Iris pigment epithelial cell (primary cell): ENCODE results near the gene ANTXR1.

Source experiments
- DNase-seq: peaks from one replicate; pipeline ENCODE4 v3.0.0-alpha.2; 2011; ENCODE audit warnings: low read depth

The ANTXR1 gene

DNA sequence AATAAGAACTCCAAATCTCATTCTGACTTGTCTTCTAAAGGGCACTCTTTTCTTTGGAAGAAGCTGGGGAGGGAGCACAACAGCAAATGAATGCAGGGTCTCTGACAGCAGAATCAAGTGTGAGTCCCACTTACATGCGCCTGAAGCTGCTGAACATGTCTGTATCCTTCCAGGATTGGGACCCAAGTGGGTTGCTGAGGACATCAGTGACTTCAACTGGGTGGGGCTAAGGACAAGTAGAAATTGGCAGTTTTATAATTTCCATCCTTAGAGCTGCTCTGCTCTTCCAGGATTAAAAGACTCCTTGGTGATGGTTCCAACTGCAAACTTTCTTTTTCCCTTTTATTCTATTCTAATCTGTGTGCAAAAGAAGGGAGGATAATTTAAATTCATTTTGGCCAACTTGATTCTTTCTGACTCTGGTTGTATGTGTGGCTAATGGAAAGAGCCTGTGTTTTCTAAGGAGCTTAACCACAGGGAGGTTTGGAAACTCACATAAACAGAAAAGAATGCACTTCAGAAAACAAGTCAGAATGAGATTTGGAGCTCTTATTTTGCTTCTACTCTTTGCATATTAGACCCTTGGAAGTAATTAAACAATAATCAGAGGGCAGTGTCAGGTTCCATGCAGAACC, 20.6 kb downstream of the ANTXR1 start:
- peak; percentile 65 for DNase-seq

DNA sequence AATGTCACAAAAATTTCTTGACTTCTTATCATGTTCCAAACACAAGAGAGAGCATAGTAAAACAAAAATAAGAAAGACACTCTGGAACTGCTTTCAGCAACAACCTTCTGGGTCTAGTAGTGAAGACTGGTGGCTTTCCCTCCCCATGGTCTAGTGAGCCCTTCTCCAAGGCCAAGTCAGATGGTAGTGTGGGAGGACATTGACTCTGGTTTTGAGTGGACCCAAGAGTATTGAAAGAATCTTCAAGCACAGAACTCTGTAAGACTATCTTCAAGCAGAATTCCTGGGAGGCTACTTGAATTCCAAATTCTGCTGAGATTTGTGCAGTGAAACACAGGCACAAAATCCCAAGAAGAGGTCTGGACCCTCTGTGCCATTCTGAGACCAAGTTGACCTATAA, 21.1 kb downstream of the ANTXR1 start:
- no peak for DNase-seq

DNA sequence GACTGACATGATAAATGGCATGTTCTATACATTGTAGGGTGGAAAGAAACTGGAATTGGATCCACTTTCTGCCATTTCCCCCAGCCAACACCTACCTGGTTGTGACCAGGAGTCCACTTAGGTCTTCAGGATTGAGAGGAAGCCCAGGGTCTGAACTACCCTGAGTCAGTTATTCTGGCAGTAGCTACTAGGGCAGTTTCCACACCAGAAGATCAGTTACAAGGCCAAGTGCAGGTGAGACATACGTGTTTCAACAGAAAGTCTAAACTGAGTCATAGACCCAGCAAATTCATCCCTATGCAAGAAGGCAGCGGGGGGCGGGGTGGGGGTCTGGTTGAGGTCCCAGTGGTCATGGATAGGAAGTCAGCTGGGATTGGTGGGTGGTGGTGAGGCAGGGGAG, 21.9 kb downstream of the ANTXR1 start:
- DNase-seq, result no peak

DNA sequence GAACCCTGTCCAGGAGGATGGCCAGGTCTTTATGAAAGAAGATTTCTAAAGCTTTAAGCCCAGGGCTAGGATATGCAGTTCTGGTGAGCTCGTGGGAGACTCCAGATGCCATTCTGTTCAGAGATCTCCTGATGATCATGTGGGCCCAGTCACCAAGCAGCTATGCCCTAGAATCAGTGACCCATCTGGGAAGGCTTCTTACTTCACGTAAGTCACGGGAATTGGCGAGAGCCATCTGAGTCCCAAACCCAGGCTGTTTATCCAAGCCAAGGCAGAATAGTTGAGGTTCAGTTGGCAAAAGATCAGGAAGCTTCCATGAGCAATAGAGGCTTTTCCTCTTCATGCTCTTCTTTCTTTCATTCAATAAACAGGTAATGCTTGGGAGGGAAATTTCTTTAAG, 23.9 kb downstream of the ANTXR1 start:
- peak; percentile 65 for DNase-seq

DNA sequence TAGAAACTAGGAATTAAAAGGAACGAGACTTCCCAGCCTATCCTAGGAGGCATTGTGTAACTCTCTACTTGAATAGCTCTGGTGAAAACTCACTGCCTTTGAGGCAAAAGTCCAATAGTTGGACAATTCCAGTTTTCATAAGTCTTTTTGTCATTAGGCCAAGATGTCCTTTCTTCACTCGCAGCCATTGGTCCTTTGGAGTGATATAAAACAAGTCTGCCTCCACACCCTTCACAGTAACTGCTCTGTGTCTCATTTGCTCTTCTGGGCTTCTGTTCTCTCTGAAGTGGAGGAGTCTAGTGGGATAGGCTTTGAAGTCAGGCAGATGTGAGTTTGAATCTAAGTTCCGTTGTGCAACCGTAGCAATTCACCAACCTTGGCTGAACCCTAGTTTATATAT, 28.2 kb downstream of the ANTXR1 start:
- DNase-seq, result no peak

DNA sequence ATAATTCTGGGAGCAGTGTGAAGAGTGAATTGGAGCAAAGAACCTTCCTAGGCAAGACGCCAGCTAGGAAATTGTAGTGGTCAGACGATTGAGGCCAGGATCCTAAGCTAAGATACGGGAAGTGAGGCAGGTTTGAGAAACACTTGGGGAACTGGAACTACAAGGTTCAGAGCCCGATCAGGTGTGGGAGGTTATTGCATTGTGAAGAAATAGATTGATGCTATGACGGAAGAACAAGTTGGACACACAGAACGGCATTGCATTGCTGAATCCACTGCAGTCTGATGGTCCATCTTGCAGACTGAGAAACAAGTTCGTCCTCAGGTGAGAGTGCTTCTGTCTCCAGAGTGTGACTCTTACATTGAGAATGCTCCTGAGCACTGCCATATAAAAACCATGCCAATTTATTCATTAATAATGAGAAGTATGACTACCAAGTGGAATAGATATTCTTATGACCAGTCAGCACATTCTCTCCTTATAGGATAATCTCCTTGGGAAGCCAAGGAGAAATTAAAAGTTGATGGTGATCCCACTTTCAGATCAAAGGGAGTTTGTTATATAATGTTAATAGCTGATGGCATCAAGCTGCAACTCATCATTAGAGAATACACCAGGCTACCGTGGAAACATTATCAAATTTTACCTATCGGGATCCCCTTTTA, 30.9 kb downstream of the ANTXR1 start:
- no peak for DNase-seq

DNA sequence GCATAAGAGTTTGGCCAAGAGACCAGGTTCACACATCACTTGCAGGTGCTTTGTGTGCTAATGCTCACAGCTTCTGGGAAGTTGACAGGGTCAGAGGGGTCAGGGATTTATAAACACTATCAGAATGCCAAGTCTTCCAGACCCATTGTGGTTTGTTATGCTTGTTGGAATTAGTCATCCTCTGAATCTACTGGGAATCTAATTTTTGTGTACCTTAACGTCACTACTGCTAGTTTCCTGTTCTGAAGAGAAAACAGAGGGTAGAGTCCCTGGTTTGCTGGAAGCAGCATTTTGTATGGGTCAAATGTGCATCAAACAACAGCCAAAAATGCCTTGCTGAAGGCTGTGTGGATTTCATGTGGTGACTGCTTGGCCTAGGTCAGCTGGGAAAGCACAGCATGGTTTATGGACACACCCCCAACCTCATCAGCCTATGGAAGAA, 33.3 kb downstream of the ANTXR1 start:
- peak; percentile 95 for DNase-seq

DNA sequence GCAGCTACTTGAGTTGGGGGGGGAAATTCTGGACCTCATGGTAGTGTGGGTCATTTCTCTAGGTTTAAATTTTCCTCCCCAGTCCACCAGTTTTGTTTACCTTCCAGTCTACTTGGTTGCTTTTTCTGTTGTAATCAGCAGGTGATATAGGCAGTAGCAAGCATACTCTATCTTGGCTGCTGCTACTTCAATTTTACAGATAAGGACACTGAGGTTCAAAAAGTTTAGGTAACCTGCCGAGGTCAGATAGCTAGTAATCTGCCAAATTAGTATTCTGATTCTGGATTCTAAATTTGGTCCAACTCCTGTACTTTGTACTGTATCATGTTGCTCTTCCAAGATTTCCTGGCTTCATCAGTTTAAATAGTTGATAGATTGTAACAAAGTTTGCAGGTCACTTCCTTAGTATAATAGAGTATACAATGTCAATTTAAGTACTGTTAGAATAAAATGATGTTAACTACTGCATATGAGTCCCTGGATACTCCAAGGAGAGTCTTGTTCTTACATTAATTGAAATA, 34.7 kb downstream of the ANTXR1 start:
- DNase-seq, result no peak

DNA sequence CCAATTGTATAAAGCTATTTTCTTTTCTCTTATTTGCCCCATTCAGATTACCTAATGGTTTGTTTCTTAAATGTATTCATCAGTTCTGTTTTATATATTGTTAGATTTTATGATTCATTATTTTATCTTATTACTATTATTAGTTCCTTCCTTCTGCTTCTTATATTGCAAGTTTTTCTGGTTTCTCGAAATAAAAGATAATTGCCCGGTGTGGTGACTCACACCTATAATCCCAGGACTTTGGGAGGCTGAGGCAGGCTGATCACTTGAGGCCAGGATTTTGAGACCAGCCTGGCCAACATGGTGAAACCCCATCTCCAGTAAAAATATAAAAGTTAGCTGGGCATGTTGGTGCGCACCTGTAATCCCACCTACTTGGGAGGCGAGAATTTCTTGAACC, 37.8 kb downstream of the ANTXR1 start:
- DNase-seq, result no peak

DNA sequence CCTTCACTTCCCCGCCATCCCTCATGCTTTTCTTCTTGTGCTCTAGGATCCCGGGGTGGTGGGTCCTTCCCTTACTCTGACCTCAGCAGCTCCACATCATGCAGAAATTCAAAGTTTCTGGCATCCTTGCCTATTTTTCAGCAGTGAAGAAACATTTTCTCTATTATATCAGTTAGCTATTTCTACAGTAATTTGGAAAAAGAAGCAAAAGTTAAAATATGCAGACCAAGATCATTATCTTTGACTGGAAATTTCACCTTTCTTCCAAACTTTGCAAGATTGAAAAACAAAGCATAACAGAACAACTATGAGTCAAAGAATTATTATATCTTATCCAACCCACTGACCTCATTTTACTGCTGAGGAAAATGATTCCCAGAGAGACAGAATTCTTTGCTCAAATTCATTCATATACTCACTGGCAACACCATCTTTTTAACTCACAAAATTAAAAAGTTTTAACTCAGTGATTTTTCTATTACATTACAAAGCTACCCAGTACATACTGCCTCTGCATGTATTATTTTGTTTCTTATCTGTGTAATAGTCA, 40.5 kb downstream of the ANTXR1 start:
- peak; percentile 34 for DNase-seq

DNA sequence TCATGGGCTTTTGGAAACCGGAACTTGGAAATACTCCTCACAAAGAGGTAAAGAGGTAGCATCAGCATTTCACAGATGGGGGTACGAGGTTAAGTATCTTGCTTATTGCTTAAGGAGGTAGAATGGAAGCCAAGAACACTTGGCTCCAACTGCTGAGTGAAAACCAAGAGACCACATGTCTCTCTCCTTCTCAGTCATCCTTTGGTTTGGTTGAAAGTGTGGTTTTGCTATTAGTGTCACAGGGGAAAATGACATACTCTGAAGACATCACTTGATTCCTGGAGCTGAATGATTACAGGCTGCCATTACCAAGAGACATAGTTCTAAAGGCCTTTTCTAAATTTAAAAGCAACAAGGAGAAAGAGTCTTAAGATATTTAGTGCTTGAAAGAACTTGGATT, 41.5 kb downstream of the ANTXR1 start:
- peak; percentile 42 for DNase-seq

DNA sequence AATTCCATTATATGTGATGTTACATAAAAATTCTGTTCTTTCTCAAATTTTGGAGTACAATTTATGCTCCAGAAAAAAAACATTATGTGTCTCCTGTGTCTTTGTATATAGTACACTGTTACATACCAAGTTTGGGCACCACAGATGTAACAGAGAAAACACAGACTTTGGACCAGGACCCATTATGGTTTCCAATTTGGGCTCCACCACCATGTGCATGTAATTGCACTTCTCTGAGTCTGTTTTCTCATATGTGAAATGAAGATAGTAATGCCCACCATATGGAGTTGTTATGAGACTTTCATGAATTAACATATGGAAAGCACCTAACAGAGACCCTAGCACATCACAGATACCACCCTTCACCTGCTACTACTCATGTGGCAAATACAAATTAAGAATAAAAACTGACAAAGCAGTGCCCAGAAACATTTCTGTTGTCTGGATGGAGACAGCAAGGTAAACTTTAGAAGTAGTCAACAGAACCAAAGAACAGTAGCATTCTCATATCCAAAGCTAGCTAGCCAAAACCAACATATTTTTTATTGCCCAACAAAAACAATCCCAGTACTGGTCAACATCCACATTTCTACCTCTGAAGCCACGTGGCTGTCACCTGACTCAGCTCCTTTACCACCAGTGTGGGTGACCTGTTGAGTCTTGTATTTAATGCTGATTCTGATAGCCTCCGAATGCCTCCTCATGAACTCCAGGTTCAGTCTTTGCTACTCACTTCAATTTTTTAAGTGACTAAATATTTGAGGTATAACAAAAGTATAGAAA, 42.9 kb downstream of the ANTXR1 start:
- no peak for DNase-seq

DNA sequence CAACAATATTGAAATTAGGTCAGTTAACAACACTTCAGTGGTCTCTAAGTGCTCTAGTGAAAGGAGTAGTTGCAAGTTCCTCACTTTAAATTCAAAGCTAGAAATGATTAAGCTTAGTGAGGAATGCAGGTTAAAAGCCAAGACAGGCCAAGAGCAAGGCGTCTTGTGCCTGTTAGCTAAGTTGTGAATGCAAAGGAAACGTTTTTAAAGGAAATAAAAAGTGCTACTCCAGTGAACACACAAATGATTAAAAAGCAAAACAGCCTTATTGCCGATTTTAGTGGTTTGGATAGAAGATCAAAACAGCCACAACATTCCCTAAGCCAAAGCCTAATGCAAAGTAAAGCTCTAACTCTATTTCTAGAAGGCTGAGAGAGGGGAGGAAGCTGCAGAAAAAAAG, 44.7 kb downstream of the ANTXR1 start:
- no peak for DNase-seq

DNA sequence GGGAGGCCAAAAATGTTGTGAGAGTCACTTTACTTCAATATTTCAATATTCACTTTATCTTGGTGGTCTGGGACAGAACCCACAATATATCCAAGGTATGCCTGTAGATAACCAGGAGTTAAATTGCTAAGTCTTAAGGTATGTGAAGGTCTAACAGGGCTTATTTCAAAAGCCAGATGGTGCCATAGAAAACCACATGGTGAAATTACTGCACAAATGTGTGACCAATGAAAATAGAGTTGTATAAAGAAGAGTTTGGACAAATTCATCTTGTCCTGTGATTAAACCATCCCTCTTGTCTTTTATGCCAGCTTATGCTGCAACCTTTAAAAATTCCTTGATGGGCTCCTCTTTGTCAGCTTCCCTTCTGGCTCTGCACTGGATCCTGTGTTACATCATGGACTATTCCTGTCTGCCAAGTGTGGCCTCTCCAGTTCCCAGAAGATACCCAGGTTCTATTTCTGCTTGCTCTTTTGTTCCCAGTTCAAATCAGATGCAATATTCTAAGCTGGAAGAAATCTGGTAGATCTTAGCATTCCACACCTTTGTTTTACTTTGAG, 46.8 kb downstream of the ANTXR1 start:
- DNase-seq, result peak; percentile 53

DNA sequence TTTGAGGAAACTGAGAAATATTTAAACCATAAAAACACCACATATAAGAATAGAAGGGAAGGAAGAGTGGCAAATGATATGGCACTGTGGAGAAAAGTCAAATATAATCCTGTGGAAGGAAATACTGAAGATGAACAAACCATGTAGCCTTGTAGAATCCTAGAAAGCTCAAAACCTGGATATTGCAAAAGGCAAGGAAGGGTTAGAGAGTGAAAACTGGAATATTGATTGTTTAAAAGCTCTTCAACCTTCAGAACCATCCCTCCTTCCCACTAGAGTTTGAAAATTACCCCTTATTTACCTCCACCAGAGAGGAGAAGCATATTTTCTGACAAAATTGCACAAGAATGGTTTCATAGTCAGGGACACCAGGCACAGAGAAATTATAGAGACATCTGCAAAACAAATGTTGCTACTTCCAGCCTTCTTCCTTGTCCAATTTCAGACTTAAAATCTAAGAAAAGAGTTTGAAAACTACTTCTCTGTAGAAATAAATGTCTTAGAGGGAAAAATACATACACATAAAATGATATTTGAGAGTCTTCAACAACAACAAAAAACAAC, 48.0 kb downstream of the ANTXR1 start:
- no peak for DNase-seq

DNA sequence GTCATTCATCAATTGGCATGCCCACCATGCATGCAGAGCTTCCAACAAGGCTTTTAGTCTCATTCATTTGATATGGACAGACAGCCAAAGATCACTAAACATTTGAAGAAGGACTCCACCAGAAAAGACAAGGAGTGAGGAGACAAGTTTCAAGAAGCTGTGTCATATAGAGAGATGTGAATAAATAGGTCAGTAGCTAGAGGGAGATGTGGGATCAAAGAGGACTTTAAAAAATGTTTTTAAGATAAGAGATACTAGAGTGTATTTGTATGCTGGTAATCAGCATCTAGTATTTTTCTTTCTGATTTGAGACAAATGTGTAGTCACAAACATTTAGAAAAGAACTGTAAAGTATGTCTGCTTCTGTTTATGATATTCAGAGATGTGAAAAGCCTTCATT, 48.5 kb downstream of the ANTXR1 start:
- peak; percentile 46 for DNase-seq

DNA sequence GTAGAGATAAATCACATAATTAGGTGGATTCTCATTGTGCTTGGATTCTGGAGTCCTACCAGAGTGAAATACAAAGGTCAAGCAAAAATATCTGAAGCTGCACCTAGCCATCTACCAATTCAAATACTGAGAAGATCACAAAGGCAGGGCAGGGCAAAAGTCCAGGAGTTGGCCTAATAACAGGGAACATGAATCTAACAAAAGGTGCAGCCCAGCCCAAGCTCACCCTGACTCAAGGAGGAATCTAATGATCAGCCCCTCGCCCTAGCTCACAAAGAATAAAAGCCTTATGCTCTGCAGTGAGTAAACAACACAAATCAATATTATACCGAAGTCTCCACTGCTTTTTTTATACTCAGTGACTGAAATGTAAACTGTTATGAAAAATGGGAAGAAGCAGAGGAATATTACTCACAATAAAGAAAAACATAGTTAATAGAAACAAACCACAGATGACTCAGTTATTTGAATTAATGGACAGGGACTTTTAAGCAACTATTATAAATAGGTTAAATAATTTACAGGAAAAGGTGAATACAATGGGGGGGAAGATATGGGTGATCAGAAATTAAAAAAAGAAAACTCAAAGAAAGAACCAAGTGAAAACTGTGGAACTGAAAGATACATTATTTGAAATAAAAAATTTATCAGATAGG, 49.5 kb downstream of the ANTXR1 start:
- no peak for DNase-seq

DNA sequence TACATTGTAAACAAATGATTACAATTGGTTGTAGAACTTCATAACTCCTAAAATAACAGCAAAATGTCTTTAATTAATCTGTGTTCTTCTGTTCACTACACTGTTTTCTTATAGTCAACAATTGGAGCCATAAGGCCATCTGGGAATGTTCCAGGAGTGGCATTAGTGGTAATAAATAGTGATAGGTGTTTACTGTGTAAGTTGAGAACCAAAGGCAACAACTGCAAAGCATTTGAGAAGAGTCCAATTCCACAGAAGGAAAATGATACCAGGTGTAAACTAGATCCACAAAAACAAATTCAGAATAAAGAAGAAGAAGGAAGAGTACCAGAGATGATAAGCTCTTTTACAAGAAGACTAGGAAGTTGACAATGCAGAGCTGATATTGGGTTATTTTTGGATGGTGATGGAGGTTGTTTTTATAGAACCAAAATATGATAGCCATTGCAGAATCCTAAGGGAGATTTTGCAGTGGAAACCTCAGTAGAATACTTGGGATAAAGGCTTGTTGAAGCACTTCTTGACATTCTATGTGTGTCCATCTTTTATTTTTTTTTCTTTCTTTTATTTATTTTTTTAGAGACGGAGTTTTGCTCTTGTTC, 52.9 kb downstream of the ANTXR1 start:
- no peak for DNase-seq

DNA sequence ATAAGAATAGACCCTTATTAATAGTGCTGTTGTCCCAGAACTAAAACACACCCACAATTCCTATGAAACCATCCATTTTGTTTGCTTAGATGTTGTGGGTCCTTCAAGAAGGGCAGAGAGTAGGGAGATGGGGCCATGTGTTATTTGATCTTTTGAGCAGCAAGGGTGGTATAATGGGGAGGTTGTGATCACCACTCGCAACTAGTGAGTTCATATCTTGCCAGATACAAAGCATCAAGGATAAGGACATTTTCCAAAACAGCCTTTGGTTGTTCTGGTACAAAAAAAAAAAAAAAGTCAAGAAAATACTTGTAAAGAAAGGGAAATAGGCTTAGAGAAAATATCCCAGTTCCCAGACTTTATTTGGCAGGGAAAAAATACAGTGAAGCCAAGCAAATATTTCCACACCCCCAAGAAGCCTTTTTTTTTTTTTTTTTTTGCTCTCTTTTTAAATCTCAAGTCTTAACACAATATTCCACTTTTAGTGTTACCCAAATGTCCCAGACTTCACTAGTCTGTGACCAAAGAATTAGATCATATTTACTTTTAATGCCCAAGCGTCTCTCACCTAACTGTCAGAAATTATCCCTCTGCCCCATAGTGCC, 54.1 kb downstream of the ANTXR1 start:
- DNase-seq, result no peak

DNA sequence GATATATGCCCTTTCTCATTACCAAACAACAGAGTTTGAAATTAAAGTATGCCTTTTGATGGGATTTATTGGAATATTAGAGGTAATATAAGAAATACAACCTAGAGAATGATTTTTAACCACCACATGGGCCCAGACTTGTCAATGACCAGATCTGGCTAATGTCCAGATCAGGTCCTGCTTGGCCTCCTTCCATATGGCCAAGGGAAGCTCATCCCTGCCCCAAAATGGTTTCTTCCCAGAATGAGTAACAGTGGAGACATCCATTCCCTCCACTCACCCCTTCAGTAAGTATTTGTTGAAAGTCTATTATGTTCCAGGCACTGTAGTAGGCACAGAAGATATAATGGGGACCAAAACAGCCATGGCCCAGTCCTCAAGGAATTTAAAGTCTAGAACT, 54.9 kb downstream of the ANTXR1 start:
- DNase-seq, result no peak

DNA sequence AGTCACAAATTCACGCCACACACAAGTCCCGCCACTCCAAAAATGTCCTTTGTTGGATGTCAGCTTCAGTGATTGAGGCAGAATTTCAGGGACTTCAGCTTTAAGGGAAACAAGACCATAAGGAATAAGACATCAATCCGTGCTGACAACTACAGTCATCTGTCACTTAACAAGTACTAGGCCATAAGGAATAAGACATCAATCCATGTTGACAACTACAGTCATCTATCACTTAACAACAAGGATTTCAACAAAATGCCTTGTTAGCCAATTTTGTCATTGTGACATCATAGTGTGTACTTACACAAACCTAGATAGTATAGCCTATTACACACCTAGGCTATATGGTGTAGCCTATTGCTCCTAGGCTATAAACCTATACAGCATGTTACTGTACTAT, 58.0 kb downstream of the ANTXR1 start:
- DNase-seq, result no peak
